IMR-90 (cell line): ENCODE results near the gene LDLRAD3.

Experiments used
- BHLHE40 ChIP-seq: fragments of 150-350 bp; IDR thresholded peaks from 2 replicates; pipeline ENCODE4 v1.6.1; 2016; ENCODE audit warnings: mild to moderate bottlenecking, low read depth, low read length
- CTCF ChIP-seq: conservative IDR thresholded peaks from 2 replicates; pipeline ENCODE4 v1.5.1; 2012; ENCODE audit warnings: mild to moderate bottlenecking, low read depth, low read length, improper control_type of control experiment
- FOS ChIP-seq: fragments of 150-350 bp; IDR thresholded peaks from 2 replicates; pipeline ENCODE4 v1.6.1; 2016; ENCODE audit warnings: low read depth, low read length
- POLR2A ChIP-seq: IDR thresholded peaks from 2 replicates; pipeline ENCODE4 v1.6.1; 2012; ENCODE audit warnings: mild to moderate bottlenecking, low read depth, low read length
- RAD21 ChIP-seq: IDR thresholded peaks from 2 replicates; pipeline ENCODE4 v1.6.1; 2012; ENCODE audit warnings: low read length, improper control_type of control experiment
- RCOR1 ChIP-seq: IDR thresholded peaks from 2 replicates; pipeline ENCODE4 v1.6.1; 2012; ENCODE audit warnings: mild to moderate bottlenecking, low read length, improper control_type of control experiment; ENCODE audit not compliant: insufficient replicate concordance
- RFX5 ChIP-seq: IDR thresholded peaks from 2 replicates; pipeline ENCODE4 v1.8.0; 2012; ENCODE audit warnings: low read depth, mild to moderate bottlenecking, low read length, moderate library complexity
- SMC3 ChIP-seq: fragments of 150-350 bp; IDR thresholded peaks from 2 replicates; pipeline ENCODE4 v1.6.1; 2016; ENCODE audit warnings: low read depth, mild to moderate bottlenecking, antibody characterized with exemption, low read length, moderate library complexity

- TF ChIP-seq POLR2A (no peak), CTCF (no peak), RCOR1 (no peak), RFX5 (no peak), FOS (no peak), SMC3 (no peak), RAD21 (no peak), BHLHE40 (no peak)
These were observed 203.6 kb downstream of the LDLRAD3 start for GRCh38 chr11:36147491-36147890.
